PFSK-1 (cell line): ENCODE measurements around the gene NAPA.

ENCODE experiments used
- POLR2AphosphoS5 ChIP-seq: IDR thresholded peaks from 2 replicates; pipeline ENCODE4 v1.6.1; 2012; ENCODE audit warnings: low read depth, mild to moderate bottlenecking, control low read depth, low read length, moderate library complexity
- REST ChIP-seq, 2 experiments: IDR thresholded peaks; 2 replicates each; pipeline versions ENCODE4 v1.6.1 to v1.8.0; 2011 to 2012; ENCODE audit warnings: low read depth in 2 of 2, low read length in 2 of 2, control low read depth in 1 of 2, inconsistent platforms in 1 of 2, mild to moderate bottlenecking in 1 of 2, moderate library complexity in 1 of 2; ENCODE audit not compliant: insufficient read depth in 1 of 2
- SIN3A ChIP-seq: IDR thresholded peaks from 2 replicates; pipeline ENCODE4 v1.6.1; 2012; ENCODE audit warnings: mild to moderate bottlenecking, low read length, moderate library complexity, borderline replicate concordance; ENCODE audit not compliant: insufficient read depth
- TAF1 ChIP-seq: IDR thresholded peaks from 2 replicates; pipeline ENCODE4 v1.6.1; 2012; ENCODE audit warnings: low read length, control low read depth, borderline replicate concordance; ENCODE audit not compliant: insufficient read depth

DNA sequence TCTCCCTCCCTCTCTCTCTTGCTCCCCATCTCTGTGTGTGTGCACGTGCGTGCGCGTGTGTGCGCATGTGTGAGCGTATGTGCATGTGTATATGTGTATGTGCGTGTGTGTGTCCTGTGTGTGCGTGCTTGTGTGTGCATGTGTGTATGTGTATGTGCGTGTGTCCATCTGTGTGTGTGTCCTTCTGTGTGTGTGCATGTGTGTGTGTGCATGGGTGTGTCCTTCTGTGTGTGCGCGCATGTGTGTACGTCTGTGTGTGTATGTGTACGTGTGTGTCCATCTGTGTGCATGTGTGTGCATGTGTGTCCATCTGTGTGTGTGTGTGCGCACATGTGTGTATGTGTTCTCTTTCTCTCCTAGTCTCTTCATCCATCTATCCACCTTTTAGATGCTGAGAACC, 55.4 kb downstream of the NAPA start:
- TF ChIP-seq TAF1 (no peak), POLR2AphosphoS5 (no peak), REST (IDR thresholded peaks at IDR 0.05; ENCODE audit: insufficient read depth in 1 of 2, low read depth in 2 of 2, low read length in 2 of 2) (no peak), SIN3A (no peak)
